ENCODE data around the gene POLR2A.

- TF ChIP-seq, protein P1, sequence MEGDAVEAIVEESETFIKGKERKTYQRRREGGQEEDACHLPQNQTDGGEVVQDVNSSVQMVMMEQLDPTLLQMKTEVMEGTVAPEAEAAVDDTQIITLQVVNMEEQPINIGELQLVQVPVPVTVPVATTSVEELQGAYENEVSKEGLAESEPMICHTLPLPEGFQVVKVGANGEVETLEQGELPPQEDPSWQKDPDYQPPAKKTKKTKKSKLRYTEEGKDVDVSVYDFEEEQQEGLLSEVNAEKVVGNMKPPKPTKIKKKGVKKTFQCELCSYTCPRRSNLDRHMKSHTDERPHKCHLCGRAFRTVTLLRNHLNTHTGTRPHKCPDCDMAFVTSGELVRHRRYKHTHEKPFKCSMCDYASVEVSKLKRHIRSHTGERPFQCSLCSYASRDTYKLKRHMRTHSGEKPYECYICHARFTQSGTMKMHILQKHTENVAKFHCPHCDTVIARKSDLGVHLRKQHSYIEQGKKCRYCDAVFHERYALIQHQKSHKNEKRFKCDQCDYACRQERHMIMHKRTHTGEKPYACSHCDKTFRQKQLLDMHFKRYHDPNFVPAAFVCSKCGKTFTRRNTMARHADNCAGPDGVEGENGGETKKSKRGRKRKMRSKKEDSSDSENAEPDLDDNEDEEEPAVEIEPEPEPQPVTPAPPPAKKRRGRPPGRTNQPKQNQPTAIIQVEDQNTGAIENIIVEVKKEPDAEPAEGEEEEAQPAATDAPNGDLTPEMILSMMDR (IDR thresholded peaks at IDR 0.05) = no peak
- TF ChIP-seq POLR2A (IDR thresholded peaks at IDR 0.05) = no peak
Measured at GRCh38 chr17:7471729-7472128, 12.4 kb upstream of the POLR2A start.

All from ovary (tissue), 3 donors.